Measurements from ENCODE around the gene MRPL55. TPM values are rescaled to one million over a fixed set of nuclear protein-coding genes. Genes with fewer than 3 reads are reported as not detected.

The MRPL55 gene
- total and polyA plus RNA-seq, 2 of the 4 experiments (the other 2 are of a cell fraction) = 48.9 to 95.4 TPM

DNA sequence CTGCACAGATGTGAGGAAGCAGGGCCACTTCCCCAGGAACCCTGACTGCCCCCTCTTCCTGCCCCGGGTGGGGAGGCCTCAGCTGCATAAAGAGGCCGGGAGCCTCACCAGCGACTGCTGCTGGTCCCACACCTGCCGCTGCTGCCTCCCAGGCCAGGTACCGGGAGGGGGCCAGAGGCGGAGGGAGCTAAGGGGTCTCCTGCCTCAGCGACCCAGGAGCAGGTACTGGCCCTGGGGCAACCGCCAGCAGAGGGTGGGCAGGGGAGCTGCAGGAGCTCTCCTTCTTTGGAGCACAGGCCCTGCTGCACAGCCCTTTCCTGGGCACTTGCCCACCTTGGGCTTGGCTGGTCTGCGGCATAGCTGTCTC, 47.4 kb upstream of the MRPL55 start (continued):
- TF ChIP-seq, protein P1, sequence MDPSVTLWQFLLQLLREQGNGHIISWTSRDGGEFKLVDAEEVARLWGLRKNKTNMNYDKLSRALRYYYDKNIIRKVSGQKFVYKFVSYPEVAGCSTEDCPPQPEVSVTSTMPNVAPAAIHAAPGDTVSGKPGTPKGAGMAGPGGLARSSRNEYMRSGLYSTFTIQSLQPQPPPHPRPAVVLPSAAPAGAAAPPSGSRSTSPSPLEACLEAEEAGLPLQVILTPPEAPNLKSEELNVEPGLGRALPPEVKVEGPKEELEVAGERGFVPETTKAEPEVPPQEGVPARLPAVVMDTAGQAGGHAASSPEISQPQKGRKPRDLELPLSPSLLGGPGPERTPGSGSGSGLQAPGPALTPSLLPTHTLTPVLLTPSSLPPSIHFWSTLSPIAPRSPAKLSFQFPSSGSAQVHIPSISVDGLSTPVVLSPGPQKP (IDR thresholded peaks at IDR 0.05; ENCODE audit: borderline replicate concordance, low read depth, low read length) = no peak

DNA sequence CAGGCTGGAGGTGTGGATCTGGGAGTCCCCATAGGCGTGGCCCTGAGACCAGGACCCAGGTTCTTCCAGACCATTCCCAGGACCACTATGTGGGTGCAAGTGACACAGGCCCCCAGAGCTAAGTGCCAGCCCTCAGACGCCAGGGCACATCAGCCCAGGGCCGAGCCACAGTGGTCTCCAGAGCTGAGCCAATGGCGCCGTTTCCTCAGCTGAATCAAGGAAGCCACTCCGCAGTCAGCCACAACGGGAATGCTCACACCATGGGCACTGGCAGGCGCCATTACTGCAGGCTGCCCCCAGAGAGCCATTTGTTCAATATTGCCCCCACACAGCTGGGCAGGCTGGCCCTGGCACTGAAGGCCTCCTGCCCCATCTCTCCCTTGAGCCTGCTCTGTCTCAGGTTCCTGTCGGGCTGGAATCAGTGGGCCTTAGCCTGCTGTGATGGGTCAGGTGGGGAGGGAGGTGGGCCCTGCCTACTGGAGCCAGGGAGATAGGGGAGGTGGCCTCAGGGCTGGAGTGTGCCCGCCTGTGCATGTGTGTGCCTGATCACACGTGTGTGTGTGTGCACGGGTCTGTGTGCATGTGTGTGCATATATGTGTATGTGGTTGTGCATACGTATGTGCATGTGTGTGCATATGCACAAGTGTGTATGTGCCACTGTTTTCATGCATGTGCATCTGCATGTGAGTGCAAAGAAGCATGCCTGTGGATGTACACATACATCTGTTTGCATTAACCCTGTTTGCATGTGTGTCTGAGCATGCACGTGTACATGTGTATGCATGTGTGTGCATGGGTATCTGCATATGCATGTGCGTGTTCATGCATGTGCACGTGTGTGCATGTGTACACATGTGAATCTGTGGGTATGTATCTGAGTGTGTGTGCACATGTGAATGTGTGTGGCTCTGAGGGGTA, 46.8 kb upstream of the MRPL55 start:
- no TSS peak for BruUV-seq (replicated peaks)
- TF ChIP-seq POLR2A (IDR thresholded peaks at IDR 0.05; ENCODE audit: low read depth, low read length) = no peak
- TF ChIP-seq BHLHE40 (IDR thresholded peaks at IDR 0.05; ENCODE audit: low read depth, low read length) = no peak
- TF ChIP-seq, protein P1 (IDR thresholded peaks at IDR 0.05; ENCODE audit: borderline replicate concordance, low read depth, low read length) = no peak
- TF ChIP-seq RFX5 (IDR thresholded peaks at IDR 0.05; ENCODE audit: low read depth, low read length) = no peak
- TF ChIP-seq, protein P2, sequence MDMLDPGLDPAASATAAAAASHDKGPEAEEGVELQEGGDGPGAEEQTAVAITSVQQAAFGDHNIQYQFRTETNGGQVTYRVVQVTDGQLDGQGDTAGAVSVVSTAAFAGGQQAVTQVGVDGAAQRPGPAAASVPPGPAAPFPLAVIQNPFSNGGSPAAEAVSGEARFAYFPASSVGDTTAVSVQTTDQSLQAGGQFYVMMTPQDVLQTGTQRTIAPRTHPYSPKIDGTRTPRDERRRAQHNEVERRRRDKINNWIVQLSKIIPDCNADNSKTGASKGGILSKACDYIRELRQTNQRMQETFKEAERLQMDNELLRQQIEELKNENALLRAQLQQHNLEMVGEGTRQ (IDR thresholded peaks at IDR 0.05; ENCODE audit: low read depth, low read length) = no peak
- no peak for TF ChIP-seq SMC3 (IDR thresholded peaks at IDR 0.05; ENCODE audit: low read depth, low read length)
- TF ChIP-seq MAZ (IDR thresholded peaks at IDR 0.05; ENCODE audit: borderline replicate concordance, low read depth, low read length) = no peak
- TF ChIP-seq RAD21 (IDR thresholded peaks at IDR 0.05; ENCODE audit: low read length) = no peak
- no peak for TF ChIP-seq MXI1 (IDR thresholded peaks at IDR 0.05; ENCODE audit: borderline replicate concordance, low read depth, low read length)
- no peak for TF ChIP-seq CEBPB (IDR thresholded peaks at IDR 0.05; ENCODE audit: low read depth, low read length)
- no peak for TF ChIP-seq MAFK (IDR thresholded peaks at IDR 0.05; ENCODE audit: low read depth, low read length)
- no peak for TF ChIP-seq NFE2L2 (IDR thresholded peaks at IDR 0.05; ENCODE audit: low read depth, low read length)

More for the DNA sequence above, 46.8 kb upstream of the MRPL55 start:
- no peak overlapping the region for H3K9ac ChIP-seq (ENCODE audit: low read depth, low read length)
- ChIA-PET POLR2A (ENCODE audit: unreplicated experiment) (no interaction called here), CTCF (no interaction called here)
- no peak for ATAC-seq (ENCODE audit: low read depth)
- H3K9me3 ChIP-seq (ENCODE audit: control insufficient read depth, insufficient read depth, low read length) = no peaks in the 10 kb centered on the region
- in situ Hi-C loops (cut with MboI; ENCODE audit: low sequenced_read_pairs) = no loop called here
- no peak overlapping the region for H4K5ac ChIP-seq (ENCODE audit: low read depth, low read length)
- no peaks in the 10 kb centered on the region for H3K36me3 ChIP-seq (ENCODE audit: control insufficient read depth, insufficient read depth, low read length)
- peaks cover 8% of the 10 kb centered on the region for H3K4me1 ChIP-seq (ENCODE audit: control insufficient read depth, insufficient read depth, low read length)
- H2AK9ac ChIP-seq (replicated peaks; ENCODE audit: low read depth, low read length, poor library complexity) = no peak overlapping the region
- no peak overlapping the region for H3K27ac ChIP-seq (ENCODE audit: insufficient read depth, low read length)
- H2AFZ ChIP-seq (replicated peaks; ENCODE audit: low read length, poor library complexity) = no peak overlapping the region
- no peak overlapping the region for H2BK15ac ChIP-seq (ENCODE audit: low read depth, low read length)
- no peak overlapping the region for H3K56ac ChIP-seq (ENCODE audit: extremely low read depth, insufficient read depth, low read length)
- H4K91ac ChIP-seq (ENCODE audit: insufficient read depth, low read depth, low read length) = no peak overlapping the region
- no peak for DNase-seq
- no peak overlapping the region for H2BK5ac ChIP-seq (ENCODE audit: low read depth, low read length, poor library complexity, severe bottlenecking)
- no peak overlapping the region for H3K23ac ChIP-seq (ENCODE audit: low read depth, low read length)
- no peak overlapping the region for H3K4ac ChIP-seq (ENCODE audit: low read depth, low read length)
- H4K8ac ChIP-seq (ENCODE audit: low read depth in 2 of 2, low read length in 2 of 2) = no peak overlapping the region
- intact Hi-C loops (cut with micrococcal nuclease) = no loop called here
- H3K4me2 ChIP-seq (ENCODE audit: low read depth, low read length) = no peak overlapping the region
- H2BK20ac ChIP-seq (ENCODE audit: low read depth, low read length) = no peak overlapping the region
- no peak overlapping the region for H3K14ac ChIP-seq (replicated peaks; ENCODE audit: low read depth, low read length)
- H3K4me3 ChIP-seq (ENCODE audit: insufficient read depth, low read depth, low read length) = no peak overlapping the region
- no peak overlapping the region for H2AK5ac ChIP-seq (ENCODE audit: low read depth, low read length)
- dilution Hi-C loops (cut with HindIII; ENCODE audit: low sequenced_read_pairs, unreplicated experiment) = no loop called here
- no peak overlapping the region for H2BK120ac ChIP-seq (ENCODE audit: low read depth, low read length)
- H3K18ac ChIP-seq (ENCODE audit: low read depth, low read length) = no peak overlapping the region
- WGBS, 2 experiments (ENCODE audit: extremely low coverage in 2 of 2, insufficient read length in 1 of 2) = 83% methylated on average over 8 of the region's 16 CpGs; no CpG with 5 or more reads in 1 of the 2 experiments
- peaks cover 5 to 25% of the 10 kb centered on the region in 2 experiments; a peak in 3 of 4 replicates for H3K79me1 ChIP-seq (ENCODE audit: low read depth in 1 of 2, low read length in 2 of 2)
- H4K20me1 ChIP-seq (ENCODE audit: insufficient read depth, low read length) = peaks cover 6% of the 10 kb centered on the region; the same call in 1 of the 2 replicates
- H3K9me1 ChIP-seq (ENCODE audit: insufficient read depth, low read length) = peaks cover 16% of the 10 kb centered on the region
- no peaks in the 10 kb centered on the region for H3K27me3 ChIP-seq (ENCODE audit: control insufficient read depth, insufficient read depth, low read length)
